HG03565 (cell line): ENCODE results near the gene TMEM204.

Experiments used
- ATAC-seq: cut with Tn5 transposase; IDR thresholded peaks from one replicate; pipeline ENCODE4 v1.9.1; 2021; ENCODE audit warnings: mild to moderate bottlenecking, moderate library complexity; ENCODE audit not compliant: unreplicated experiment

Gene TMEM204

GRCh38 chr16:1498899-1499676 is 34.4 kb upstream of the TMEM204 start:
- ATAC-seq = no peak

- no peak for ATAC-seq
Observed at GRCh38 chr16:1499756-1500464, 33.6 kb upstream of the TMEM204 start.

- no peak for ATAC-seq
Observed at GRCh38 chr16:1500465-1501150, 32.9 kb upstream of the TMEM204 start.

GRCh38 chr16:1501630-1502029 is 31.8 kb upstream of the TMEM204 start:
- no peak for ATAC-seq

GRCh38 chr16:1502092-1503004 is 31.1 kb upstream of the TMEM204 start:
- ATAC-seq = no peak

GRCh38 chr16:1503110-1503955 is 30.1 kb upstream of the TMEM204 start:
- ATAC-seq = no peak

GRCh38 chr16:1505073-1505844 is 28.2 kb upstream of the TMEM204 start:
- ATAC-seq = no peak

GRCh38 chr16:1505912-1506311 is 27.6 kb upstream of the TMEM204 start:
- no peak for ATAC-seq

GRCh38 chr16:1506494-1507213 is 26.8 kb upstream of the TMEM204 start:
- no peak for ATAC-seq

- no peak for ATAC-seq
Observed at GRCh38 chr16:1508494-1509187, 24.8 kb upstream of the TMEM204 start.

GRCh38 chr16:1509307-1510221 is 23.9 kb upstream of the TMEM204 start:
- no peak for ATAC-seq

GRCh38 chr16:1510272-1510671 is 23.2 kb upstream of the TMEM204 start:
- no peak for ATAC-seq

GRCh38 chr16:1510941-1511351 is 22.5 kb upstream of the TMEM204 start:
- ATAC-seq = no peak

GRCh38 chr16:1511662-1512569 is 21.6 kb upstream of the TMEM204 start:
- no peak for ATAC-seq

GRCh38 chr16:1512774-1513173 is 20.7 kb upstream of the TMEM204 start:
- no peak for ATAC-seq

GRCh38 chr16:1514507-1514906 is 19.0 kb upstream of the TMEM204 start:
- no peak for ATAC-seq
